Measurements from ENCODE around the gene SGIP1.
"Not testable (repeated sequence)": the region's sequence is repeated elsewhere in the genome, so short reads cannot be mapped to it uniquely, and the experiment has no call there.

SGIP1 gene

GRCh38 chr1:66681686-66682085 is 147.7 kb downstream of the SGIP1 start:
- DNase-seq (ENCODE audit: low read depth in 2 of 2) = no peak

- DNase-seq (ENCODE audit: low read depth in 2 of 2) = no peak
These were observed 148.2 kb downstream of the SGIP1 start for GRCh38 chr1:66682106-66682505.

- no peak for DNase-seq (ENCODE audit: low read depth in 2 of 2)
These were observed 150.4 kb downstream of the SGIP1 start for GRCh38 chr1:66684353-66684752.

GRCh38 chr1:66685265-66685664 is 151.3 kb downstream of the SGIP1 start:
- no peak for DNase-seq (ENCODE audit: low read depth in 2 of 2)

- DNase-seq (ENCODE audit: low read depth in 2 of 2) = no peak
These were observed 151.7 kb downstream of the SGIP1 start for GRCh38 chr1:66685670-66686069.

- no peak for DNase-seq (ENCODE audit: low read depth in 2 of 2)
These were observed 152.5 kb downstream of the SGIP1 start for GRCh38 chr1:66686406-66686805.

GRCh38 chr1:66687358-66687757 is 153.4 kb downstream of the SGIP1 start:
- no peak for DNase-seq (ENCODE audit: low read depth in 2 of 2)

- DNase-seq (ENCODE audit: low read depth in 2 of 2) = no peak
These were observed 156.9 kb downstream of the SGIP1 start for GRCh38 chr1:66690666-66691381.

- DNase-seq (ENCODE audit: low read depth in 2 of 2) = no peak
These were observed 158.7 kb downstream of the SGIP1 start for GRCh38 chr1:66692681-66693080.

GRCh38 chr1:66693856-66694255 is 159.9 kb downstream of the SGIP1 start:
- no peak for DNase-seq (ENCODE audit: low read depth in 2 of 2)

GRCh38 chr1:66695116-66695515 is 161.2 kb downstream of the SGIP1 start:
- no peak for DNase-seq (ENCODE audit: low read depth in 2 of 2)

- DNase-seq (ENCODE audit: low read depth in 2 of 2) = no peak
These were observed 162.8 kb downstream of the SGIP1 start for GRCh38 chr1:66696771-66697170.

- no peak for DNase-seq (ENCODE audit: low read depth in 2 of 2)
These were observed 165.3 kb downstream of the SGIP1 start for GRCh38 chr1:66699213-66699612.

GRCh38 chr1:66704177-66704875 is 170.4 kb downstream of the SGIP1 start:
- DNase-seq (ENCODE audit: low read depth in 2 of 2) = no peak

- no peak for DNase-seq (ENCODE audit: low read depth in 2 of 2)
These were observed 171.2 kb downstream of the SGIP1 start for GRCh38 chr1:66705110-66705509.

- no peak for DNase-seq (ENCODE audit: low read depth in 2 of 2)
These were observed 177.5 kb downstream of the SGIP1 start for GRCh38 chr1:66711420-66711819.

GRCh38 chr1:66712839-66713238 is 178.9 kb downstream of the SGIP1 start:
- no peak for DNase-seq (ENCODE audit: low read depth in 2 of 2)

- DNase-seq (ENCODE audit: low read depth in 2 of 2) = no peak
These were observed 190.0 kb downstream of the SGIP1 start for GRCh38 chr1:66723985-66724384.

- DNase-seq (ENCODE audit: low read depth in 2 of 2) = peak in 1 of 2 donors; percentile 6
These were observed 192.1 kb downstream of the SGIP1 start for GRCh38 chr1:66725885-66726665.

GRCh38 chr1:66728021-66728420 is 194.1 kb downstream of the SGIP1 start:
- DNase-seq (ENCODE audit: low read depth in 2 of 2) = no peak

- not testable (repeated sequence) for DNase-seq (ENCODE audit: low read depth in 2 of 2)
These were observed 194.8 kb downstream of the SGIP1 start for GRCh38 chr1:66728716-66729115.

GRCh38 chr1:66729119-66729518 is 195.2 kb downstream of the SGIP1 start:
- no peak for DNase-seq (ENCODE audit: low read depth in 2 of 2)

- DNase-seq (ENCODE audit: low read depth in 2 of 2) = no peak
These were observed 195.6 kb downstream of the SGIP1 start for GRCh38 chr1:66729523-66729922.

All from stimulated activated CD8-positive, alpha-beta memory T cell treated with anti-CD3 and anti-CD28 coated beads, Interleukin-7, amount 100 ng/mL, for 4 hours (primary cell).